Activated T-cell treated with anti-CD3 and anti-CD28 coated beads for 24 hours (primary cell): Measurements from ENCODE around the gene CENPN.
A peak's percentile ranks its signal among the peaks of the same experiment; 100 is the strongest.

Source experiments
- DNase-seq: peaks from one replicate; pipeline ENCODE4 v3.0.0-alpha.2; 2020; ENCODE audit warnings: low read depth

CENPN gene

DNA sequence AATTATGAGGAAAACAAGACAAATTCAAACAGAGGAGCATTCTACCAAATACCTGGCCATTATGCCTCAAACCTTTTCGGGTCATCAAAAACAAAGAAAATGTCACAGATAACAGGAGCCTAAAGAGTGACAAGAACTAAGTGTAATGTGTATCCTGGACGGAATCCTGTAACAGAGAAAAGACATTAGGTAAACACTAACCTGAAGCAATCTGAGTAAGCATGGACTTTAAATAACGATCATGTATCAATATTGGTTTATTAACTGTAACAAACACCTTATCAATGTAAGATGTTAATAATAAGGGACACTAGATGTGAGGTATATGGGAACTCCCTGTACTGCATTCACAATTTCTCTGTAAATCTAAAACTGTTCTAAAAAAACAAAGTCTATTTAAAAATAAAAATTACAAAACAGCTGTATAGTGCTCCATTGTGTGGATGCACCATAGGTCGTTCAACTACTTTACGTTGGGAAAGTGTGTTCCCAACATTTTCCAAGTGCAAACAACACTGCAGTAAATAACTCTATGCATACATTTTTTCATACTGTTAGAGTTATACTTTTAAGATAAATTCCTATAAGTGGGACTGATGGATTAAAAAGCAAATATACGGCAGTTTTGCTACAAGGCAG is 15.1 kb upstream of the CENPN start:
- DNase-seq = no peak

DNA sequence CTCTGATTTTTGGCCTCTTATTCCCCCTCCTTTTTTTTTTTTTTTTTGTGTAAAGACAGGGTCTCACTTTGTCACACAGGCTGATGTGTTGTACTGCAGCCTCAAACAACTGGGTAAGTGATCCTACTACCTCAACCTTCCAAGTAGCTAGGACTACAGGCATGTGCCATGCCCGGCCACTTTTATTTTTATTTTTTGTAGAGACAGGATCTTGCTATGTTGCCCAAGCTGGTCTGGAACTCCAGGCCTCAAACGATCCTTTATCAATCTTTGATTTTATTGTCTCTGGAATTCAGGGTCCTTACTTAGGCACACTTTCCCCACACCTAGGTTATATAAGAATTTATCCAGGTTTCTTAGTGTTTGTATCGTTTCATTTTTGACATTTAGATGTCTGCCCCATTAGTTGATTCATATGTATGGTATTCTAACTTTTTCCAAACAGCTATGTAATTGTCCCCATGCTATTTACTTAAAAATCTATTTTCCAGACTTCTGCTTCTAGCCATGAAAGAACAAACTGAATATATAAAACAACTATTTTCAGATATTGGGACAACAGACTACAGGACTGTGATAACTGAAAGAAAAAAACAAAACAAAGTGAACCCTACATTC is 14.2 kb upstream of the CENPN start:
- DNase-seq = no peak

DNA sequence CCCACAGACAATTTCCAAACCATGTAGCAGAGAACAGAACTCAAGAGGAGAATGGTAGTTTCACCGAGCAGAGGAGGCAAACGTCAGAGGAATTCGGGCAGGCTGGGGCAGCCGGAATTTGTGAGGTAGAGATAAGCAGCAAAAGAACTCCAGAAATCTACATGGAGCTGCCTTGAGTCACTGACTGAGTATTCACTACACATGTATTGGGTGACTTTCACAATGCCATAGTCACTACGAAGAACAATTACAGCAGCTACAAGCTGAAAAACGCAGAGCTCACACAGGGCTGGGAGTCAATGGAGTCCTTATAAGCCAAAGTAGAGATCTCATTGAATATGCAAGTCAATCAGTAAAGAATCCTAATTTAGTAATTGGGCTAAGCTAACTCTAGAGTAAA is 13.7 kb upstream of the CENPN start:
- no peak for DNase-seq

DNA sequence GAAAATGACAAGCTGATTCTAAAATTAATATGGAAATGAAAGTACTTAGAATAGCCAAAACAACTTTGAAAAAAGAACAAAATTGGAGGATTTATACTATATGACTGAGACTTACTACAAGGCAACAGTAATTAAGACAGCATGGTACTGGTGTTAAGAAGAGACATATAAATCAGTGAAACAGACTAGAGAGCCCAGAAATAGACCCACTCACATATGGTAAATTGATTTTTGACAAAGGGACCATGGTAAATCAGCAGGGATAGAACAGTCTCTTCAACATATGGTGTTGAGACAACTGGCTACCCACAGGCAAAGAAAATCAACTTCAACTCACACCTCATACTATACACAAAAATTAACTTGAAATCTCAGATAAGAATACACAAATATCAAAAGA is 13.2 kb upstream of the CENPN start:
- DNase-seq = no peak

DNA sequence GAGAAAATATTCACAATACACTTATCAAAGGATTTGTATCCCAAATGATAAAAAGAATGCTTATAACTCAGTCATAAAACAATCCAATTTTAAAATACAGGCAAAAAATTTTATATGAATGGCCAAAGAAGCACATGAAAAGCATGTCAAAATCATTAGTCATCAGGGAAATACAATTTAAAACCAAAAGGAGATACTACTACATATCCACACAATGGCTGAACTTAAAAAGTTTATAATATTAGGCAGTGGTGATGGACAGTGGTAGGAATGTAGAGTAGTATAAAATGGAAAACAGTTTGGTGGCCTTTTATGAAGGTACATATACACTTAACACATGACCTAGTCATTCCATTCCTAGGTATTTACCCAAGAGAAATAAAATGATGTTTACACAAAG is 12.6 kb upstream of the CENPN start:
- DNase-seq = no peak

DNA sequence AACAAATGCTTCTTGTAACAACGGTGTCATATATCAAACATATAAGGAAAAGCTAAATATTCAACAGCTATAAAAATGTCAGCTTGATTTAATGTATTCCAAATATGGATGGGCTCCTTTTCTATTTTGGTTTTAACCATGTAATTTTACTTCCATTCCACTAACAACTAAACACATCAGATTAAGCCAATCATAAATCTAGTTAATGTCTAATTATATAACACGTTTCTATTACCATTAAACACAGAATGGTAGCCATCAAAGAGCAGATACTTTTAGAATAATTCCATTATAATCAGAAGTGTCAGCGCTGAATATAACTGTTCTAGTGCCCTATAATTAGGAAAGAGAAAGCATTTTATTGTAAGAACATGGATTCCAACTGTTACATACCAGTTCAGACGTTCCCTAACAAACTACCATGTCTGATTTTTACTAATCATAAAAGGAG is 10.3 kb upstream of the CENPN start:
- no peak for DNase-seq

DNA sequence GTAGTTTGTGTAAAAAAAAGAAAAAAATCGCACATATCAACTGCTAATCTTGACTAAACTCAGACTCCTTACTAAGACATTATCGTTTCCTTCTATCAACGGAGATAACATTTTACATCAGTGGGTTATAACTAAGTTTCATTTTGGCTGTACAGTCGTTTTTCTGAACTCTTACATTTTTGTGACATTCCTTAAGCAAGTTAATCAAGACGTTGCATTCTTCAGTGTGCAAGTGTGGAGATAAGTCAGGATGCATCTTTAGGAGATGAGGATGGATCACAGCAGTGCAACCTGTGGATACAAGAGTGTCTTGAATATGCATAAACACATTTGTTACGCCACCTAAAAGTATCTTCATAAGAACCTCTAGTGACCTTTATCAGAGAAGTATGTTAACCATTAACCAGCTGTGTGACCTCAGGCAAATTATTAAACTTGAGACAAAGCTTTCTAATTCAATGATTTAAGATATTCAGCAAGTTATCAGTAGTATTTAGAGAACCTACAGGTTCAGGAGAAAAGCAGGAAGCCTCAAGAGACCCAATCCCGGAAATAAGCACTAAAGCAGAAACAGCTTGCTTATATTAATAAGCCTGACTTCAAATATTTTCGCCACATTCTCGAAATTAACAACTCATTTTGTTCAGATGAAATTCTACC is 9.7 kb upstream of the CENPN start:
- DNase-seq = no peak

DNA sequence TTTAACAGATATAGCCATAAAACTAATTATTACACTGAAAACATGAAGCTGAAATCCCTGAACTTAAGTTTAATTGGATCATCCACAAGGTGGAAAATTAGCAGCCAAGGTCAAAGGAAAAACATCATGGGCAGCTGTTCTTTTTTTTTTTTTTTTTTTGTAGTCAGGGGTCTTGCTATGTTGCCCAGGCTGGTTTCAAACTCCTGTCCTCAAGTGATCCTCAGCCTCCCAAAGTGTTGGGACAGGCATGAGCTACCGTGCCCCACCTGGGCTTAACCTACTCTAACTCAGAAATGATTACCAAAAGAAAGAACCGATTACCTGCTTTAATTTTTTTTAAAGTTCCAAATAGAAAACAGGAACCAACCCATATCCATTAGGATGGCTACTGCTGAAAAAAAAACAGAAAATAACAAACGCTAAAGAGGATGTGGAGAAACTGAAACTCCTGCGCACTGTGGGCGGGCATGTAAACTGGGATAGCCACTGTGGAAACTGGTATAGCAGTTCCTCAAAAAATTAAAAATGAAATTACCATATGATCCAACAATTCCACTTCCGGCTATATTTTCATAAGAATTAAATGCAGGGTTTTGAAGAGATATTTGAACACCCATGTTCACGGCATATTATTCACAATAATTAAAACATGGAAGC is 8.9 kb upstream of the CENPN start:
- DNase-seq = no peak

DNA sequence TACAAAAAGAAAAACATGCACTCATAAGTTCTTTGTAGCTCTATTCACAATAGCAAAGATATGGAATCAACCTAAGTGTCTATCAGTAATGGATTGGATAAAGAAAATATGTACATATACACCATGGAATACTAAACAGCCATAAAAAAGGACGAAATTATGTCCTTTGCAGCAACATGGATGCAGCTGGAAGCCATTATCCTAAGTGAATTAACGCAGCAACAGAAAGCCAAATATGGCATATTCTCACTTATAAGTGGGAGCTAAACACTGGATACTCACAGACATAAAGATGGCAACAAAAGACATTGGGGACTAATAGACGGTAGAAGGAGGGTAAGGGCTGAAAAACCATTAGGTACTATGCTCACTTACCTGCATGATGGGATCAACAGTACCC is 6.1 kb upstream of the CENPN start:
- no peak for DNase-seq

DNA sequence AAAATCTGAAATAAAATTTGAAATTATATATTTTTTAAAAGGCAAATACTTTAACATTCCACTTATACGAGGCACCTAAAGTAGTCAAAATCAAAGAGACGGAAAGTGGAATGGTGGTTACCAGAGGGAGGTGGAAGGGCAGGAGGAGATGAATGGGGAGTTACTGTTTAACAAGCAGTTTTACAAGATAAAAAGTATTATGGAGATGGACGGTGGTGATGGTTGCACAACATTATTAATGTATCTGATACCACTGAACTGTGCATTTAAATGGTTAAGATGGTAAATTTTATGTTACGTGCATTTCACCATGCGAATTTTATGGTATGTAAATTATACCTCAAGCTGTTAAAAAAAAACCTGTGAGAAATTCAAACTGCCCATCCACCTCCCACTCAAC is 5.7 kb upstream of the CENPN start:
- DNase-seq = no peak

DNA sequence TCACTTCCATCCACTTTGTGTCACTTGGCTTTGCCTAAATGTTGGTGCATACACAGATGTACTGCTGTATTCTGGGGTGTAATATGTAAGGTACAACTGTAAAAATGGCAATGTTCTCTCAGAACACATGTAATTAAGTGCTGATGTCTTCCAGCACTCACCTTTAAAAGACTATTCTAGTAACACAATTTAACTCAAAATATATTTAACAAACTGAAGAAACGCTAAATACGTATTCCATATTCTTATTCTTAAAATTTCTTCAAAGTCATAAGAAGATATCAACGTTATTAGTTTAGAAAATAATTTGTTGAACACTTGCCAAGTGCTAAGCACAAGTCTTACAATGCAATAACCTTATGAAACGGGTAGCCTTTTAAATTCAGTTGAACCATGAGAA is 4.0 kb upstream of the CENPN start:
- no peak for DNase-seq

DNA sequence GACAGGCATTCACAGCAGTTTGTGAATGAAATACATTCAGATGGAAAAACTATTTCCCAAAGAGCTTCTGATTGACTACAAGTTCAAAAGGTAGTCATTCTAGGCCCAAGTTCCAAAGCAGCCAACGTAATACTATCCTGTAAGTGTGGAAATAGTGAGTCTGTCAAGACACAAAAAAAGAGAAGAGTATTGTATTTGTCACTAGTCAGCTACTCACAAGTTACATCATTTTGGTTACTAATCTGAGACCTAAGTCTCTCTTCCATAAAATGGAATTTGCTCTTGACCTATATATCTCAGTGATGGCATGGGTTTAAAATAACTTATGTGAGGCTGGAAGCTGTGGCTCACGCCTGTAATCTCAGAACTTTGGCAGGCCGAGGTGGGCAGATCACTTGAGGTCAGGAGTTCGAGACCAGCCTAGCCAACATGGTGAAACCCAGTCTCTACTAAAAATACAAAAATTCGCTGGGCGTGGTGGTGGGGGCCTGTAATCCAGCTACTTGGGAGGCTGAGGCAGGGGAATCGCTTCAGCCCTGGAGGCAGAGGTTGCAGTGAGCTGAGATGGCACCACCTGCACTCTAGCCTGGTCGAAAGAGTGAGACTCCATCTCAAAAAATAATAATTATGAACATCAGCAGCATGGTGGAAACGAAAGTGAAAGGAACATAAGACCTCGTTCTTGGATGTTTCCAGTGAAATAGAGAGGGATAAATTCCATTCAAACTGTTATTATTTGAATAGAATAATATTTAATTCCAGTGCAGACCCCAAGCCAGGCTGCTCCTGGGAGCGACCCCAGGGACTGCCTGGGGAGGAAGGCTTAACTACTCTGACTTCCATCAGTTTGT is 3.2 kb upstream of the CENPN start:
- DNase-seq = no peak

DNA sequence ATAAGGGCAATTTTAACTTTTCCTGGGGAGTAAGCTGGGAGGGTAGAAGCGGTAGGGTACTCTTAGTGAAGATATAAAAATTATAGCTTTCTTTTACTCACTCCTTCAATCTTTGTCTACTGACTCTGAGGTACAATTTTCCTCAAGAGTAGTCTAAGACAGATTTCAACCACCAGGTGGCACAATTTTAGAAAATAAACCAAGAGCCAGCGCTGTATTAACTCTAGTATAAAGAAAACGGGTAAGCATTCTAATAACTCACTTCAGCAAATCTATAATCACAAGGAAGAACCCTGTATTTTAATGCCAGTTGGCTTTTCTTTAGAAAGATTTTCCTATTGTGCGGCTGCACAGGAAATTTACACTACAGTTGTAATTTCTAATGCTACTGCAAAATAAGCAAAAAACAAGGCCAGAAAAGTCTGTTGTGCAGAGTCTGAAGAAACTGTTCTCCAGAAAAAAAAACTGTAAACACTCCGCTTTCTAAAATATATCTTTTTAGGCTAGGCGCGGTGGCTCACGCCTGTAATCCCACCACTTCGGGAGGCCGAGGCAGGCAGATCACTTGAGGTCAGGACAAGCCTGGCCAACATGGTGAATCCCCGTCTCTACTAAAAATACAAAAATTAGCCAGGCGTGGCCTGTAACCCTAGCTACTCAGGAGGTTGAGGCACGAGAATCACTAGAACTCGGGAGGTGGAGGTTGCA is 2.2 kb upstream of the CENPN start:
- no peak for DNase-seq

DNA sequence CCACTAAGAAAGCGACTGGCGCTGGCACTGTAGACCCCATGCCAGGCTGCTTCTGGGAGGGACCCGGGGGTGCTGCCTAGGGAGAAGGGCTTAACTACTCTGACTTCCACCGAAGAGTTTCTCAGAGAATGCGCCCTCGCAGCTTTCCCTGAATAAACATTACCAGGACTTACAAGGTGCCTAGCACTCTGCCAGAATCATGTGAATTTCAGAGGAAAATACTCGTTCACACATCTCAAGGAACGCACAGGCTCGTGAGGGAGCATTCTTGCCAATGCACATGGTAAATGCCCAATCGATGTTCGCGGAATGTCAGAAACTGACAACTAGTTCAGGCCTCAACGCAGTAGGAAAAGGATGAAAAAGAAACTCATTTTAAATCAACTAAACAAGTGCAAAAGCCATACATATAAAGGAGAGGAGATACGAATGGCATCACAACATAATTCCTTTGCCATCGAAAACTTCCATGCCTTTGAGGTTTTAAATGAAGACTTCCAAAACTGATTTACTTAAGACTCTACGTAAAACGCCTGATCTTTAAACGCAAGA is 1.3 kb upstream of the CENPN start:
- no peak for DNase-seq

DNA sequence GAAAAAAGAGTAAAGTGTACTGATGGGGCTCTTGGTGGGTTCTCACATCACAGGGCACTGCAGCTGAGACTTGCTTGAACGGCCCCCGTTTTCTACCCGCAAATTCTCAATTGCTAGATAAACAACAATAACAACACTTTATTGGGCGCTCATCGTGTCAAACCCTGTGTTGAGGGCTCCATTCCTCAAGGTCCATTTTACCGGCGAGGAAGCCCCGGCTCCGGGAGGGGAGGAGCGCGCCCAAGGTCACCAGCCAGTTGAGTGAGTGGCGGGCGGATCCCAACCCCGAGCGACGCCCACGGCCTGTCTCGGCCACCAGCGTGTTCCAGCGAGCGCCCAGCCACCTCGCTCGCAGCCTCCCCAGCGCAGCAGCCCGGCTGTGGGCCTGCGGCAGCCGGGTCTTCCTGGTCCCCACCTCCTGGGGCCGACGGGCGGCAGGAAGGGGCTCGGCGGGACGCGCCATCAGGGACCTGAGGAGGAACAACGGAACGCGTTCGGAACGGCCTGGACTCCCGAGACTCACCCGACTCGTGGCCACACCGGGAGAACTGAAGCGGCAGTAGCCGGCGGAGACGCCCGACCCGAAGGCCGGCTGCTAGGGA is 702 bp upstream of the CENPN start:
- DNase-seq = peak; percentile 57

DNA sequence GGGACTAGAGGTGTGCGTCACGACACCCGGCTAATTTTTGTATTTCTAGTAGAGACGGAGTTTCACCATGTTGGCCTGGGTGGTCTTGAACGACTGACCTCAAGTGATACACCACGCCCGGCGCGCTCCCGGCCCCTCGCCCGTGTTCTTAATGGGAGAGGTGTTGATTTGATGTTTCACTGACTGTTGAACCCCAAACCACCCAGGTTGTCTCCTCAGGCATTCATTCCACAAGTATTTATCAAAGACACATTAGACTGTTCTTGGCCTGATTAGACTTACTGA is 1.4 kb downstream of the CENPN start:
- DNase-seq = no peak

DNA sequence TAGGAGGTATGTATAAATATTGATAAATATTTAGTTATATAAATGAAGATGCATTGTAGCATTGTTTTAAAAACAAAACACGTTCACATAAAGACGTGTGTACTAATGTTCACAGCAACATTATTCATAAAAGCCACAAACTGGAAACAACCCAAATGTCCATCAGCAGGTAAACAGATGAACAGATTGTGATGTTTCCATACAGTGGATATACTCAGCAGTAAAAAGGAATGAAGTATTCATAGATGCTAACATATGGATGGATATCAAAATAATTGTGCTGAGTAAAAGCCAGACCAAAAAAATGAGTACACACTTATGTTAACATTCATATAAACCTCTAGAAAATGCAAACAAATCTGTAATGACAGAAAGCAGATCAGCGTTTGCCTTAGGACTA is 6.0 kb downstream of the CENPN start:
- DNase-seq = no peak

DNA sequence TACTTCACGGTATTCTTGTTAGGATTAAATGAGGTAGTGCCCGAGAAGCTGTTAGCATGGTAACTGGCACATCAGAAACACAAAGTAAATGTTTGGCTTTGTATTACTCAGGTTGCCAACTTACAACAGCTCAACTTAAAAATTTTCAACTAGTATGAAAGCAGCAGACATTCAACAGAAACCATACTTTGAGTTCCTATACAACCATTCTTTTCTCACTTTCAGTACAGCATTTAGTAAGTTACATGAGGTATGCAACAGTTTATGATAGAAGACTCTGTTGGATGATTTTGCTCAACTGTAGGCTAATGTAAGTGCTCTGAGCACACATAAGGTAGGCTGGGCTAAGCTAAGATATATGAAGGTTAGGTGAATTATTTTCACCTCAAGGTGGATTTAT is 7.7 kb downstream of the CENPN start:
- no peak for DNase-seq

DNA sequence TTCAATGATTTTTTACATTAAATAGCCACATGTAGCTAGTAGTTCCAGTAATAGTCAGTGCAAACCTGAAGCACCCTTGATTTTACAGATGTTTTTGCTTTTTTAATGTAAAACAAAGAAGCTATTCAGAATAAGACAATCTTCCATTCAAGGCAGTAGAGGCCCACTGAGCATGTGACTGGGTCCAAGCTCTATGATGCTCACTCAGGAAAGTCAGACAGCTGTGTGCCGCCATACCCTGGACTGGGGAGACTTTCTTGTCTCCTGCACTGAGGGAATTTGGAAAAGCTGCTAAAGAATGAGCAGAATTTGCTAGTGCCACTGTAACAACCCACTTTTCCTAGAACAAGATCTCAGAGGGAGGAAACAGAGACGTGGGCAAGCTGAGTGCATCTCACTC is 11.5 kb downstream of the CENPN start:
- no peak for DNase-seq

DNA sequence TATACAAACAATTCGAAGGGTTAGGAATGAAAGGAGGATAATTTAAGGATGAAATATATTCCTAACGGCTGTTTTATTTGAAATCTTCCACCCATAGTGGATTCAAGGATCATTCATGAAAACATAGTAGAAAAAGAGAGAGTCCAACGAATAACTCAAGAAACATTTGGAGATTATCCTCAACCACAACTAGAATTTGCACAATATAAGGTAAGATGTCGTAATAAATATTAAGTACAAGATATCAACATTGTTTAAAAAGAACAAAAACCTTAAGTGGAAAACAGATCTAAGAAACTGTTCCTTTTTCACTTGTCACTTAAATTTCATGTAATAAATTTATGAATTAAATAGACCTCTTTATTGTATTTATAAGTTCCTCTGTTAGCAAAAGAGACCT is 19.4 kb downstream of the CENPN start:
- no peak for DNase-seq

DNA sequence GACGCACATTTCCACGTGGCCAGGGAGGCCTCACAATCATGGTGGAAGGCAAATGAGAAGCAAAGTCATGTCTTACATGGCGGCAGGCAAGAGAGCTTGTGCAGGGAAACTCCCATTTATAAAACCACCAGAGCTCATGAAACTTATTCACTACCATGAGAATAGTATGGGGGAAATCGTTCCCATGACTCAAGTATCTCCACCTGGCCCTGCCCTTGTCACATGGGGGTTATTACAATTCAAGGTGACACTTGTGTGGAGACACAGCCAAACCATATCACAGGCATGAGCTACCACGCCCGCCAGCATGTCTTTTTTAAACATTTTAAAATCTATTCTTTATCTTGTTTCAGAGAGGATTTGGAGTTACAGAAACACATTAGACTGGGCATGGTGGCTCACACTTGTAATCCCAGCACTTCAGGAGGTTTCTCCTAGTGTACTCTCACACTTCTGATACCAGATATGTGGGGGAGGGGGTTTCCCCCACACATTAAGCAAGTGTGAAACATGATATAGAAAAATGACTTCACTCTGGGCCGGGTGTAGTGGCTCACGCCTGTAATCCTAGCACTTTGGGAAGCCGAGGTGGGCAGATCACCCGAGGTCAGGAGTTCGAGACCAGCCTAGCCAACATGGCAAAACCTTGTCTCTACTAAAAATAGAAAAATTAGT is 23.1 kb downstream of the CENPN start:
- no peak for DNase-seq
